Stimulated activated CD8-positive, alpha-beta memory T cell treated with anti-CD3 and anti-CD28 coated beads, Interleukin-2, amount 100 ng/mL, for 1 hour (primary cell): ENCODE results near the gene MAFG.

Source experiments
- DNase-seq, 2 donors: peaks; one replicate each; pipeline ENCODE4 v3.0.0-alpha.2; 2020; ENCODE audit warnings: low read depth in 2 of 2

MAFG gene

DNA sequence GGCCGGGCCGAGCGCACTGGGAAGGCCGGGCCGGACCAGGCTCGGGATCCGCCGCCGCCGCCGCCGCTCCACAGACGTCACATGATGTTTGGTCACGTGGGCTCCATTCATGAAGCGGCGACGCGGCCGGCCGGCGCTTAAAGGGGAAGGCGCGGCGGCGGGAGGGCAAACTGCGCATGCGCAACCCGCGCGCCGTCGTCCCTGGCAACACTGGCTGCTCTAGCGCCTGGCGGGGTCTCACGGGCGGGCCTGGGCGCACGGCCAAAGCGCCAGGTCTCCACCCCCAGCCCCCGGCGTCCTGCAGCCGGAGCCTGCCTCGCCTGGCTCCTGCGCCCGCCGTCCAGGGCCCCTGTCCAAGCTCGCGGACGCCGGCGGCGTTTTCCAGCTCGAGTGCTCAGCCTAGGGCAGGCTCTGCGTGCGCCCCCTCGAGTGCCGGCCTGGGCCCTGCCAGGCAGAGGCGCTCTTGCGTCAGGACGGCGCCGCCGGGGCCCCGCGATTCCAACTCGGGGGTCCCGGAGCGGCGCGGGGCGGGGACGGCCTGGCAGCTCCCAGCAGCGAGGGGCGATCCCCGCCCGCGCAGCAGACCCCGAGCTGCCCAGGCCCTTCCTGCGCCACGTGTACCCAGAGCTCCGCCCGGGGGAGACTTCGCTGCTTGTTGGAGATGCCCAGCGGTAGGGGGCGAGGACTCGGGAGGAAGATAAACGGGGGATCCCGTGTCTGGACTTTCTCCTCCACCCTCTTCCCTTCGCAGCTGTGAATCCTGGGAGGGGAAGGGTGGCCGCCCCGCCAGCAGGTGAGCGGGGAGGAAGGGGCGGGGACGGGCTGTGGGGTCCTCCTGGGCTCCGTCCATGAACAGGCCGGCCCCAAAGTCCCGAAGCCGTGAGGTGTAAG lies at the start of gene MAFG:
Gene MAFG, minus strand, starts transcription at position 83 of the 891 bp plus-strand sequence. CDS start 4,550 bp downstream, outside the sequence.
- DNase-seq: peak; percentile 76 to 83

- DNase-seq: no peak
Observed at GRCh38 chr17:81976332-81977210, 49.0 kb upstream of the MAFG start.

GRCh38 chr17:81973432-81973831 lies 45.9 kb upstream of the MAFG start:
- no peak for DNase-seq

- DNase-seq: no peak
Observed at GRCh38 chr17:81968850-81969812, 41.6 kb upstream of the MAFG start.

DNA sequence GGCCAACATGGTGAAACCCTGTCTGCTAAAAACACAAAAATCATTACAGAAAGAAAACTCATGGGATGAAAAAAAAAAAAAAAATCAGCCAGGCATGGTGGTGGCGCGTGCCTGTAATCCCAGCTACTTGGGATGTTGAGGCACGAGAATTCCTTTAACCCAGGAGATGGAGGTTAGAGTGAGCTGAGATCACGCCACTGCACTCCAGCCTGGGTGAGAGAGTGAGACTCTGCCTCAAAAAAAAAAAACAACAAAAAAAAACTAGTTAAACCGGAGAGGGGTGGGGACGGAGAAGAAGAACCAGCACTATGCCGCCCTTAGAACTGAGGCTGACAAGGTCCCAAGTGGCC lies 40.8 kb upstream of the MAFG start:
- DNase-seq: no peak

DNA sequence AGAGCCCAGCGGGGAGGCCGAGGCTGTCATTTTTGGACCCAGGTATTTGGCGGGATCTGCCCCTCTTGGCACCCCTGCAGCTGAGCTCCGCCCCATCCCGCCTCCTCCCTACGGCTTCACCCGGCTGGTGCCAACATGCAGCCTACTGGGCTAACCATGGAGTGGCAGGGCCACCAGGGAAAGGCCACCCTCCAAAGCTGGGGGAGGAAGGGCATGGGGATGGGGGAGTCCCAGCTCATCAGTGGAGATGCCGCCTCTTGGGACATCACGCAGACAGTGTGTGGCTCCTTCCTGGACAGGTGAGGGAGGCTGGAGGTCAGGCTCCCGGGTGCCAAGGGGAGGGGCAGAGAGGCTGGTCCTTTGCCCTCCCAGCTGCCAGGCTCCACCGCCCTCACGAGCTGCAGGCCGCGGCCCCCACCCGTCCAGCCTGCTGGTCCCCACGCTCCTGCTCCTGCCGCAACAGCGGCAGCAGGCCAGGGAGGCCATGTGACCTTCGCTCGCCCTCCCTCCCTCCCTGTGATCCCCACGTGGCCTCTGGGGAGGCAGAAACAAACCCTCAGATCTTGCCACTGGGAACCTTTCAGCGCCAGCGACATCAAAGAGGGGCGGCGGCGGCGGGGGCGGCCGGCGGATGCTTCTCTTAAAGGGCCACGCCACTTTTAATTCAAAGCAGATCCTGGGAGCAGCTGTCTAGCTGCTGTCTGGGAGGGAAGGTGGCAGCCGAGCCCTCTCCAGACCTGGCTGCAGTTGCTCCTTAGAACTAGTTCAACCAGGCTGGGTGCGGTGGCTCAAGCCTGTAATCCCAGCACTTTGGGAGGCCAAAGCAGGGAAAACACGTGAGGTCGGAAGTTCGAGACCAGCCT lies 40.2 kb upstream of the MAFG start:
- DNase-seq: peak; percentile 62 to 73

GRCh38 chr17:81967244-81967532 lies 39.7 kb upstream of the MAFG start:
- no peak for DNase-seq

- DNase-seq: no peak
Observed at GRCh38 chr17:81966343-81967243, 39.1 kb upstream of the MAFG start.

GRCh38 chr17:81964081-81964849 lies 36.7 kb upstream of the MAFG start:
- DNase-seq: no peak

GRCh38 chr17:81962499-81963441 lies 35.2 kb upstream of the MAFG start:
- DNase-seq: no peak

GRCh38 chr17:81961521-81962498 lies 34.3 kb upstream of the MAFG start:
- DNase-seq: no peak

- no peak for DNase-seq
Observed at GRCh38 chr17:81961087-81961511, 33.6 kb upstream of the MAFG start, which contains the start of gene NOTUM. NOTUM (minus strand) TSS chr17:81961187; CDS start chr17:81960909, 278 bp downstream.

GRCh38 chr17:81960130-81960958 lies 32.8 kb upstream of the MAFG start:
- no peak for DNase-seq

- peak; percentile 68 to 72 for DNase-seq
Observed at GRCh38 chr17:81959362-81960129, 32.0 kb upstream of the MAFG start.
